H1 (cell line): ENCODE measurements around the gene CDC14B.

ENCODE experiments used
- CHD1 ChIP-seq: IDR thresholded peaks from 2 replicates; pipeline ENCODE4 v1.6.1; 2012; ENCODE audit warnings: low read depth, low read length, improper control_type of control experiment
- CTCF ChIP-seq, 3 experiments: IDR thresholded peaks; 1 replicate in 2 of 3; 2 replicates in 1 of 3; pipeline versions ENCODE4 v1.5.1 to v1.6.1; 2011; ENCODE audit warnings: low read length in 3 of 3, mild to moderate bottlenecking in 3 of 3, inconsistent platforms in 2 of 3, low read depth in 1 of 3, moderate library complexity in 1 of 3; ENCODE audit not compliant: insufficient read depth in 1 of 3; ENCODE audit errors: control extremely low read depth in 1 of 3
- EP300 ChIP-seq, 2 experiments: IDR thresholded peaks; 1 replicate in 1 of 2; 2 replicates in 1 of 2; pipeline ENCODE4 v1.6.1; 2011 to 2012; ENCODE audit warnings: low read depth in 2 of 2, low read length in 2 of 2, mild to moderate bottlenecking in 2 of 2, borderline replicate concordance in 1 of 2, inconsistent platforms in 1 of 2, moderate library complexity in 1 of 2
- MAX ChIP-seq: IDR thresholded peaks from 2 replicates; pipeline ENCODE4 v1.6.1; 2012; ENCODE audit warnings: inconsistent platforms
- POLR2A ChIP-seq, 2 experiments: IDR thresholded peaks; 1 replicate in 1 of 2; 2 replicates in 1 of 2; pipeline ENCODE4 v1.6.1; 2011; ENCODE audit warnings: low read depth in 2 of 2, low read length in 2 of 2, mild to moderate bottlenecking in 2 of 2; ENCODE audit errors: control extremely low read depth in 1 of 2
- POLR2AphosphoS5 ChIP-seq: IDR thresholded peaks from 2 replicates; pipeline ENCODE4 v1.6.1; 2011; ENCODE audit warnings: low read depth, low read length
- RAD21 ChIP-seq, 2 experiments: IDR thresholded peaks in 1 of 2; conservative IDR thresholded peaks in 1 of 2; 2 replicates each; pipeline ENCODE4 v1.6.1; 2011; ENCODE audit warnings: low read depth in 2 of 2, low read length in 2 of 2, improper control_type of control experiment in 1 of 2, inconsistent platforms in 1 of 2, mild to moderate bottlenecking in 1 of 2, moderate library complexity in 1 of 2
- TAF1 ChIP-seq: IDR thresholded peaks from 2 replicates; pipeline ENCODE4 v1.6.1; 2011; ENCODE audit warnings: mild to moderate bottlenecking, low read depth, low read length

DNA sequence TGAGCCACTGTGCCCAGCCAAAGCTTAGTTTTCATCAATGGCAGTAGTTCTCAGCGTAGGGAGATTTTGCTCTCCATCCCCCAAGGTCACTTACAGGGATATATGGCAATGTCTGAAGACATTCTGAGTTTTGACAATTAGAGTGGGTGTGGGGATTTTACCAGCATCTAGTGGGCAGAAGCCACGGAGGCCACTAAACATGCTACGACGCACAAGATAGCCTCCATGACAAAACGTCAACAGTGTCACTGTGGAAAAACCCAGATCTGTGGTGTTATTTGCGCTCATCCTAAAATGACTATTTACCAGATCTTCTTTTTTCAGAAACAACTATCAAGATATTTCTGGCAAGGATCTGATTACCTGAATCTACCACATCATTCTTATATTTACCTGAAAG, 68.2 kb downstream of the CDC14B start:
- TF ChIP-seq TAF1 (no peak), CTCF (IDR thresholded peaks at IDR 0.05; ENCODE audit: control extremely low read depth in 1 of 3, insufficient read depth in 1 of 3, low read depth in 1 of 3, low read length in 3 of 3) (no peak), CHD1 (no peak), POLR2AphosphoS5 (no peak), POLR2A (IDR thresholded peaks at IDR 0.05; ENCODE audit: control extremely low read depth in 1 of 2, low read depth in 2 of 2, low read length in 2 of 2) (no peak), RAD21 (IDR thresholded peaks at IDR 0.05 in 1 of 2, conservative IDR thresholded peaks at IDR 0.05 in 1 of 2; ENCODE audit: low read depth in 2 of 2, low read length in 2 of 2) (no peak), MAX (no peak), EP300 (IDR thresholded peaks at IDR 0.05; ENCODE audit: borderline replicate concordance in 1 of 2, low read depth in 2 of 2, low read length in 2 of 2) (no peak)
